Measurements from ENCODE around the gene ECI1.

ECI1 gene

GRCh38 chr16:2278956-2279800, 27.8 kb upstream of the ECI1 start:
- no peak for TF ChIP-seq CTCF (IDR thresholded peaks at IDR 0.05; ENCODE audit: low read depth, low read length)
- DNase-seq (ENCODE audit: extremely low read depth, low read depth): no peak

- TF ChIP-seq CTCF (IDR thresholded peaks at IDR 0.05; ENCODE audit: low read depth, low read length): no peak
- DNase-seq (ENCODE audit: extremely low read depth, low read depth): no peak
These were observed 26.9 kb upstream of the ECI1 start for GRCh38 chr16:2278272-2278608.

GRCh38 chr16:2277466-2278271, 26.3 kb upstream of the ECI1 start:
- TF ChIP-seq CTCF (IDR thresholded peaks at IDR 0.05; ENCODE audit: low read depth, low read length): no peak
- DNase-seq (ENCODE audit: extremely low read depth, low read depth): no peak

- no peak for DNase-seq (ENCODE audit: extremely low read depth, low read depth)
- no peak for TF ChIP-seq CTCF (IDR thresholded peaks at IDR 0.05; ENCODE audit: low read depth, low read length)
These were observed 25.2 kb upstream of the ECI1 start for GRCh38 chr16:2276368-2277195.

- DNase-seq (ENCODE audit: extremely low read depth, low read depth): no peak
- TF ChIP-seq CTCF (IDR thresholded peaks at IDR 0.05; ENCODE audit: low read depth, low read length): no peak
These were observed 24.3 kb upstream of the ECI1 start for GRCh38 chr16:2275476-2276367.

- TF ChIP-seq CTCF (IDR thresholded peaks at IDR 0.05; ENCODE audit: low read depth, low read length): no peak
- no peak for DNase-seq (ENCODE audit: extremely low read depth, low read depth)
These were observed 22.5 kb upstream of the ECI1 start for GRCh38 chr16:2273931-2274330.
